ENCODE measurements around the gene DNM3.

GRCh38 chr1:172121081-172121717 is 279.9 kb downstream of the DNM3 start:
- TF ChIP-seq ZNF529 (tag by site-specific recombination; IDR thresholded peaks at IDR 0.05; ENCODE audit: insufficient replicate concordance) (no peak), ZNF175 (tag by site-specific recombination; IDR thresholded peaks at IDR 0.05) (no peak), ZNF792 (tag by site-specific recombination; IDR thresholded peaks at IDR 0.05) (no peak), ZNF629 (tag by site-specific recombination; IDR thresholded peaks at IDR 0.05) (no peak), SCRT1 (tag by site-specific recombination; IDR thresholded peaks at IDR 0.05; ENCODE audit: borderline replicate concordance) (no peak)
- TF ChIP-seq, protein P1, sequence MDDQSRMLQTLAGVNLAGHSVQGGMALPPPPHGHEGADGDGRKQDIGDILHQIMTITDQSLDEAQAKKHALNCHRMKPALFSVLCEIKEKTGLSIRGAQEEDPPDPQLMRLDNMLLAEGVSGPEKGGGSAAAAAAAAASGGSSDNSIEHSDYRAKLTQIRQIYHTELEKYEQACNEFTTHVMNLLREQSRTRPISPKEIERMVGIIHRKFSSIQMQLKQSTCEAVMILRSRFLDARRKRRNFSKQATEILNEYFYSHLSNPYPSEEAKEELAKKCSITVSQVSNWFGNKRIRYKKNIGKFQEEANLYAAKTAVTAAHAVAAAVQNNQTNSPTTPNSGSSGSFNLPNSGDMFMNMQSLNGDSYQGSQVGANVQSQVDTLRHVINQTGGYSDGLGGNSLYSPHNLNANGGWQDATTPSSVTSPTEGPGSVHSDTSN (CRISPR knock-in tag; IDR thresholded peaks at IDR 0.05) = no peak
- TF ChIP-seq, protein P2, sequence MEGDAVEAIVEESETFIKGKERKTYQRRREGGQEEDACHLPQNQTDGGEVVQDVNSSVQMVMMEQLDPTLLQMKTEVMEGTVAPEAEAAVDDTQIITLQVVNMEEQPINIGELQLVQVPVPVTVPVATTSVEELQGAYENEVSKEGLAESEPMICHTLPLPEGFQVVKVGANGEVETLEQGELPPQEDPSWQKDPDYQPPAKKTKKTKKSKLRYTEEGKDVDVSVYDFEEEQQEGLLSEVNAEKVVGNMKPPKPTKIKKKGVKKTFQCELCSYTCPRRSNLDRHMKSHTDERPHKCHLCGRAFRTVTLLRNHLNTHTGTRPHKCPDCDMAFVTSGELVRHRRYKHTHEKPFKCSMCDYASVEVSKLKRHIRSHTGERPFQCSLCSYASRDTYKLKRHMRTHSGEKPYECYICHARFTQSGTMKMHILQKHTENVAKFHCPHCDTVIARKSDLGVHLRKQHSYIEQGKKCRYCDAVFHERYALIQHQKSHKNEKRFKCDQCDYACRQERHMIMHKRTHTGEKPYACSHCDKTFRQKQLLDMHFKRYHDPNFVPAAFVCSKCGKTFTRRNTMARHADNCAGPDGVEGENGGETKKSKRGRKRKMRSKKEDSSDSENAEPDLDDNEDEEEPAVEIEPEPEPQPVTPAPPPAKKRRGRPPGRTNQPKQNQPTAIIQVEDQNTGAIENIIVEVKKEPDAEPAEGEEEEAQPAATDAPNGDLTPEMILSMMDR (tag by site-specific recombination; IDR thresholded peaks at IDR 0.05) = no peak
